IMR-90 (cell line): ENCODE results near the gene TRAF6. TPM values are rescaled to one million over a fixed set of nuclear protein-coding genes. Genes with fewer than 3 reads are reported as not detected.

Experiments
- ELK1 ChIP-seq: fragments of 150-350 bp; IDR thresholded peaks from 2 replicates; pipeline ENCODE4 v1.6.1; 2016; ENCODE audit warnings: low read depth, mild to moderate bottlenecking, low read length, moderate library complexity, borderline replicate concordance
- MAFK ChIP-seq: IDR thresholded peaks from 2 replicates; pipeline ENCODE4 v1.6.1; 2012; ENCODE audit warnings: low read depth, low read length, improper control_type of control experiment
- MXI1 ChIP-seq: IDR thresholded peaks from 2 replicates; pipeline ENCODE4 v1.6.1; 2012; ENCODE audit warnings: low read depth, mild to moderate bottlenecking, low read length, moderate library complexity, borderline replicate concordance
- polyA plus RNA-seq, 3 experiments: library from polyadenylated mRNA; depleted of rRNA; stranded (reverse); fragments of >200 nt; gene quantifications; 2 replicates each; pipeline ENCODE4 v1.2.3, GENCODE V29; 2012; ENCODE audit warnings: low replicate concordance in 1 of 3
- total RNA-seq: library from RNA; depleted of rRNA; stranded (reverse); fragments of >200 nt; gene quantifications from 2 replicates; pipeline ENCODE4 v1.2.3, GENCODE V29; 2012

Gene TRAF6
- total and polyA plus RNA-seq, 2 of the 4 experiments (the other 2 are of a cell fraction): 6.0 to 17.6 TPM

- no peak for TF ChIP-seq MAFK
- TF ChIP-seq MXI1: peak; percentile 24; the same call in 1 of the 2 replicates
- no peak for TF ChIP-seq ELK1
Observed at GRCh38 chr11:36509694-36510593, at the start of gene TRAF6 (continued).
